ENCODE measurements around the gene DNER.

DNER gene

GRCh38 chr2:229429589-229429988 lies 284.8 kb downstream of the DNER start:
- DNase-seq, result no peak

DNA sequence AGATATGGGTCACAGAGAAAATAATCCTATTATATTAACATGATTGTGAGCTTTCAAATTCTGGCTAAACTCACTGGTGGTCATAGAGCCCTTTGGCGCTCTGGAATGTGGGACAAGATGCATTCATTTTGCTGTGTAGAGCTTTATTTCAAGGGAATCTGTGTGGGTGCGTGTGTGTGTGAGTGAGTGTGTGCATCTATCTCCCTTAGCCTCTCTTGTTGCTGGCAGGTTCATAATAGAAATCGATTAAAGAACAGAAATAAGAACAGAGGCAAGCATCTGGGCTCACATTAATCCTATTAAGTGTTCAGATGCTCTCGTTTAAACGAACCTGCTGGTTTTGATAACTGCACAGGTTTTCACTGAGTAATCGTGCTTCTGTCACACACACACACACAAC lies 287.9 kb downstream of the DNER start:
- DNase-seq, result no peak

DNA sequence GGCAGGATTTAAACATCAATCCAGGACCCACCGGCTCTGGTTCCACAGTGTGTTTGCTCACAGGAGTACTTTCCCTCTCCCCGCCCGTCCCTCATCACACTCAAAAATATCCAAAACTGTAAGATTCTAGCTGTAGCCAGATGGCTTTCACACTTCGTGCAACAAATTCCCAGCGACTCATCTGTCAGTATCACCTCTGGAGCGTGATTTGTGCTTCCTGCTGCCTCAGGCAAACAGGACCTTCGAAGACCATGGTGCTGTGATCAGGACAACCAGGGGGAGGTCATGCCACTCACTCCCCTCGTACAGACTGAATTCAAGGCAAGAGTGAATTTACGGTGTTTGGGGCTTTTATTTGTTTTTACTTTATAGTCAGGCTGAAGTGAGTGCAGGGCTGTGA lies 288.8 kb downstream of the DNER start:
- DNase-seq, result no peak

GRCh38 chr2:229422063-229422462 lies 292.3 kb downstream of the DNER start:
- no peak for DNase-seq

DNA sequence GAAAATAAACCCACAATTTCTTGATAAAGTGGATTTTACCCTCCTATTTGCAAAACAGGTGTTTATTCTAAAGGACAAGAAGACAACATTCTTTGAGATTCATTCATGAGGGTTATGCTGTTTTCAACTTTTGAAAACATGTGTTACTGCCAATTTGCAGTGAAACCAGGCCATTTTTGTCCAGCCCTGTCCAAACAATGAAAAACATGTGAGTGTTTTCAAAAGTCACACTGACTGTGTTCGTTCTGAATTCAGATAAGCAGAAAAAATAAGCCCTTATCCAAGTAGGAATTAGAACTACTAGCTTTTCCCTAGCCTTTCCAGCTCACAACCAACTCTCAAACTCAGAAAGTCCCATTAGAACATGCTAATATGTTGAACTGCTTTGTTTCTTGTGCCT lies 295.2 kb downstream of the DNER start:
- DNase-seq, result no peak

DNA sequence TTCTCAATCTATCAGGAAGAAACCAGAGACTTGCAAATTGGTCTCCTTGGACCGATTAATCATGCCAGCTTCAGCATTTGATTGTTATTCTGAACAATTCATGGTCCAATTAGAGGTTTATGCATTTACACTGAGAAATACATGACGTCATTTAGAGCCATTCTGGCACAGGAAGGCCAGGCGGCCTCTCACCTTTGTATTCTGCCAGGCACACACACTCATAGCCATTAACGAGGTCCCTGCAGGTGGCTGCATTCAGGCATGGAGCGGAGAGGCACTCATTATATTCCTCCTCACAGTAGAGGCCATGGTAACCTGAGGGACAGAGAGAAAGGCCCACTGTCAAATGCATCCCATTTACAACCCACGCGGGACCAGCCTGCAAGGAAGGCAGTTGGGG lies 296.4 kb downstream of the DNER start:
- DNase-seq, result no peak

DNA sequence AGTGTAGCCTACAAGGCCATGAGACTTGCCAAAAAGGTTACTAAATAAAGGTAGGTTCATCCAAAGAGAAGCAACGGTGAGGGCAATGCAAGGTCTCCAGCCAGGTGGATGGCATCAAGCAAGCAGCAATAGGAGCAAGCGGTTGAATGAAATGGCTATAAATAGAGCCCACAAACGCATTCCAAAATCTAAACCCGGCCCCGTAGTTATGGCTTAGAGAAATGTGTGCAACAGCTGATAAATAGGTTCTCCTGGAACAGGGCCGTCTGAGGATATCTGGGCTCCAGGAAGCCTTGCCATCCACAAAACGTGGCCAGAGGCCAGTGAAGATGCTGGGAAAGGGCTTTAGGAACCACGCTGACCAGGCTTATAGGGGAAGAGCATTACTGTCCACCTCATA lies 297.2 kb downstream of the DNER start:
- DNase-seq, result no peak

DNA sequence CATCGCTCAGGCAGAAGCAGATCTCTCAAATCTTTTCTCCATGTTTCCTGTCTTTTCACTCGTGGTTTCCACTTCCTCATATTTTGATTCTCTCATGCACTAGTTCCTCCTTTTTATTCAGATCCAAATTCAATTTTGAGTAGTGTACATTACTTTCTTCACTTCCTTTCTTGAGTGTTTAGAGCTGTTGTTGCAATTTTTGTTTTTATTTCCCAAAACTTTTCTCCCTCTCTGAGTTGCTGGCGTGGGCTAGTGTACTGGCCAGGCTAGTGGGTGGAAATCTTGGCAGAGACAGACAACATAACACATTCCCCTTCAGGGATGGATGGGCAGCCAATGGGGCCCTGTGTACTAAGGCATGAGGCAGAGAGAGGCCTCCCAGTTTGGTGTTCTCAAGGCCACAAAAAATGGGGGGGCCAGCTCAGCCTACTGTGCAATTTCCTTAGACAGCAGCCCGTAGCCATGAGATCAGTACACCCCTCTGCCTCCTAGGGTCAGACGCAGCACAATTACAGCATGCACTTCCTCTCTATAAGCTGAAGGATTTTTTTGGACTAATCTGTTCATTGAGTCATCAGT lies 298.1 kb downstream of the DNER start:
- DNase-seq, result no peak

DNA sequence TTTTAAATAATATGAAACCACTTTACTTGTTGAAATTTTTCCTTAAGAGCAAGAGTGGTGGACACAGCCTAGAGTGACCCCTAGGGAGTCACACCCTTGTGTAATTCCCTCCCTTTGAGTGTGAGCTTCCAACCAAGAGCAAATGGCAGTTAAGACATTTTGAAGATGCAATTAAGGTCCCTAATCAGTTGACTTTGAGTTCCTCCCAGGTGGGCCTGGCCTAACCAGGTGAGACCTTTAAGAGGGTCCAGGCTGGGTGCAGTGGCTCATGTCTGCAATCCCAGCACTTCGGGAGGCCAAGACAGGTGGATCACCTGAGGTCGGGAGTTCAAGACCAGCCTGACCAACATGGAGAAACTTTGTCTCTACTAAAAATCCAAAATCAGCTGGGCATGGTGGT lies 299.7 kb downstream of the DNER start:
- no peak for DNase-seq

DNA sequence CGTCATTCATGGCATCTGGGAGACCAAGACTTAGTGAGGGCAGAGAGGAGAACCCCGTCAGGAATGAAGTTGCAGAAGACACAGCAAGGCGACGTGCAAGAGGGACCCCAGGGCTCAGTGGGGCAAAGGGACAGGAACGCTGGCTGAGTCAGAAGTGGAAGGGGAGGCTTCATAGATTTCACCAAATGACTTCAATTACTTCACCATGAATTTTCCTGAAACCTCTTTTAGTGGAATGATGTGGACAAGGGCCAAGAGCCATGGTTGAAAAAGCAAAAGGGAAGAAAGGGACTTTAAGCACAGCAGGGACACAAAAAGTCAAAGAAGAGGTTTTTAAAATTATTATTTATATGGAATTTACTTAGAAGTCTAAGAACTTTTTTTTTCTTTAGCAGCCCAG lies 301.7 kb downstream of the DNER start:
- no peak for DNase-seq

DNA sequence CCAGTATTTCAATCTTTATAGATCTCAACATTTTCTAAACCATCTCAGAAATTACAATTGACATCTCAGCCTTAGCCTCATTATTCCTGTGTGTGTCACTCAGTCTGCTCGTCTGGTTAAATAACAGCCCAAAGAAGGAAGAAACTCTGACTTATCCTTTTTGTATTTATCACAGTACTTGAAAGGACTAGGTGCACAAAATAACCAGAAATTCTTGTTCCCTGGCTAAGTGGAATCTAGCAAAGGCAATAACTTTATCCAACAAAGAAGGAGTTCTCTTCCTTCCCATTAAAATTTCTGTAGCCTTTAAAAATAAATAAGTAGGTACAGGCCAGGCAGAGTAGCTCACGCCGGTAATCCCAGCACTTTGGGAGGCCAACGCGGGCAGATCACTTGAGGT lies 303.4 kb downstream of the DNER start:
- no peak for DNase-seq

- DNase-seq, result no peak
Measured at GRCh38 chr2:229410264-229410663, 304.1 kb downstream of the DNER start.

DNA sequence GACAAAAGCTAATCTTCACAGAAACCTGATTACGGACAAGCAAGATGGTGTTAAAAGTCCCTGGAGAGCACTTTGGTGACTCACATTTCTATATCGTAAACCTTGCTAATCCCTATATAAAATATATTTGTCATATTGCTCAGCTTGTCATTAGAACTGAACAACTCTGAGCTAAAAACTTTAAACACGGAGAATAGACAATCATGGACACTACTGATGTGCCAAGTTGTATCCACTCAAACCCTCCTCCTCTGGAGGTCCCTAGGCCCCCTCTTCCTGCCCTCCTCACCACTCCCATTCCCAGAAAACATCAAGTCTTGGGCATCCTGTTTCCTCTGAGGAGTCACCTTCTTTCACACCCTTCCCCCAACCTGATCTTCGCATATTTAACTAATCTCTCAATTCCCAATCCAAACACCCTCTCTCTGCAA lies 304.6 kb downstream of the DNER start:
- no peak for DNase-seq

DNA sequence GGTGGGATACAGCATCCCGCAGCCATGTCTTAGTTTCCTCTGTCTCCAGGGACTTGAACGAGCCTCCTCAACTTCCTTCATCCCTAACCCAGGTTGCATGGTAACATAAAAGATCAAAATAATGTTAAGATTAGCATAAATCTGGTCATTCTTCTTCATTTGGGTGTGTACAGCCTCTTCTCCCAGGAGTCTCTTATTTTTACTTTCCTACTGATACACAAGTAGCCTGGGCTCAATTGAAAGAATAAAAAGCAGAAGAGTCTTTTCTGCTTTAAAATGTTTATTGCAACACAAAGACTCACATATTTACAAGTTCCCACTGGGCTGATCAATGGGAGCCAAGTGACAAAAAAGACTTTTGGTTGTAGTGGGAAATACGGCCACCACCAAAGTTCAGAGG lies 305.4 kb downstream of the DNER start:
- no peak for DNase-seq

- DNase-seq, result no peak
Measured at GRCh38 chr2:229408356-229408755, 306.0 kb downstream of the DNER start.

GRCh38 chr2:229407170-229407569 lies 307.2 kb downstream of the DNER start:
- no peak for DNase-seq

GRCh38 chr2:229405796-229406195 lies 308.6 kb downstream of the DNER start:
- DNase-seq, result no peak

GRCh38 chr2:229403296-229403695 lies 311.1 kb downstream of the DNER start:
- DNase-seq, result no peak

DNA sequence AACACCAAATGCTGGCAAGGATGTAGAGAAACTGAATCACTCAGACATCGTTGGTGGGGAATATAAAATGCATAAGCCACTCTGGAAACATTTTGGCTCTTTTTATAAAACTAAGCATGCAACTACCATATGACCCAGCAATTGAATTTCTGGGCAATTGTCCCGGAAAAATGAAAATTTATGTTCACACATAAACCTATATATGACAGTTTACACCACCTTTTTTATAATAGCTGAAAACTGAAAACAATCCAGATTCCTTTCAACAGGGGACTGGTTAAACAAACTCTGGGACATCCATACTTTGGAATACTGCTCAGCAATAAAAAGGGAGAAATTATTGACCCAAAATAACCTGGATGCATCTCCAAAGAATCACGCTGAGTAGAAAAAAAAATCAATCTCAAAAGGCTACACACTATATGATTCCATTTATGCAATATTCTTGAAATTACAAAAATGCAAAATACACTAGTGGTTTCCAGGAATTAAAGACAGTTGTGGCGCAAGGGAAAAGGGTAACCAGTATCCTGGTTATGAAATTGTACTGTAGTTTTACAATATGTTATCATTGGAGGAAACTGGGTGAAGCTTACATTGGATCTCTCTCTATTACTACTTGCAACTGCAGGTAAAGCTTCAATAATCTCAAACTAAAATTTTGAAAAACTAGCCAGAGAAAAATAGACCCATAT lies 313.0 kb downstream of the DNER start:
- DNase-seq, result no peak

DNA sequence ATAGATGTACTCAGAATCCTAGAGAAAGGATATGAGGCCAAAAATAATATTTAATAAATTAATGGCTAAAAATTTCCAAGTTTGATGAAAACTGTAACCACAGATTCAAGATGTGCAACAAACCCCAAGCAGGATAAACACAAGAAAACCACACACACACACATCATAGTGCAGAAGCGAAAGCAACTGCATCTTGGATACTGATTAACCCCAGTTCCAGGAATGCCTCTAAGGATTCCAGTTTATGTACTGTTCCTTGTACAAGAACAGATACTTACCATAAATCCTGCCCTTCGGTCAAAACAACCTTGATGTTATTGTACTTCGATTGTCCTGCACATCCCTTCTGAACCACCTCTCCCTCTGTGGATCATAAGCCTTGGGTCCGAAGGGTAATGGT lies 320.4 kb downstream of the DNER start:
- DNase-seq, result no peak

- no peak for DNase-seq
Measured at GRCh38 chr2:229392196-229392595, 322.2 kb downstream of the DNER start.

DNA sequence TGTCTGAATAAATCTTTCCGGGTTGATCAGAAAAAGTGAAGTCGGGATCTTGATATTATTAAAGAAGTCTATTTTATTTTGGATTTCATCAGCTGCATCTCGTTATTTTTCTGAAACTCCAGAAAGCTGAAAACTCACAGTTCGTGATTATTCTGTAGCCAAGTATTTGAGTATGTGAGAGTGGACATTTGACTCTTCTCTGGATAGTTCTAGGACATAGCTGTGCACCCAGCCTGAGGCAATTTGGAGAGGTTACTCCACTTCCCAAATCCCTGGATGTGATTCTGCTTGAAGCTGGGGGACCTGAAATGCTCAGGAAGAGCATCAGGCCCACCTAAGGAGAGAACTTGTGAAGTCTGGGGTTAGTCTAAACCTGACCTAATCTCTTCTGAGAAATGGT lies 325.6 kb downstream of the DNER start:
- no peak for DNase-seq

DNA sequence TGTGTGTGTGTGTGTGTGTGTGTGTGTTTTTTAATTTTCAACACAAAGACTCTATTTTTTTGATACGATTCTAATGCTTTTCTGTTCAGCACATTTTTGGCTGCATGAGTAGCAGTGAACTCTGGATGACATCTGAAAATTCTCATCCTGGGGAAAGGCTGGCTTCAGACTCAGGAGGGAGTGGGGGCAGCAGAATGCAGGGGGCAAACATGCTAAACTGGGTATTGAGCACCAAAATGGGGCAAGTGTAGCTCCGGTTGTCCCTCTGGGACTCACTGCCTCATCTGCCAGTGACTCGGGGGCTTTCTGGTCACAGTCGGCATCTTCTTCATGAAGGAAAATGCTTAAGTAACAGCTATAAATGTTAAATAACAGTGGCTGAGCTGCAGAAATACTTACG lies 326.5 kb downstream of the DNER start:
- no peak for DNase-seq

GRCh38 chr2:229380101-229380625 lies 334.2 kb downstream of the DNER start:
- no peak for DNase-seq

DNA sequence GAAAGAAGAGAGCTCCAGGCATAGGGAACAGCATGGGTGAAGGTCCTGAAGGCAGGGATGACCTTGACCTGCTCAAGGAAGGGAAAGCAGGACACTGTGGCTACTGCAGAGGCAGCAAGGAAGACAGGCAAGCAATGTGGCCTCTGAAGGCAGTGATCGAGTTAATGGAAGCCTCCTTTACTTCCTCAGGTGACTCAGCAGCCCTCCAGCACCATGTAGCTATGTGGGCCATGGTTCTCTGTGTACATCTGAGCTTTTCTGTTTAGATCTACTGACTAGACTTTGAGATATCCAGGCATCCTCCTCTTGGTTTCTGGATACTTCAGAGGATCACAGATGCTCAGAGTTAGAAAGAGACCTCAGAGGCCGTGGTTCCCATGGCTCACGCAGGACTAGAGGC lies 336.0 kb downstream of the DNER start:
- DNase-seq, result no peak
